Middle frontal gyrus (tissue), 1 donor: ENCODE measurements around the gene ZNF30.
"Not testable (repeated sequence)": the region's sequence is repeated elsewhere in the genome, so short reads cannot be mapped to it uniquely, and the experiment has no call there.

Experiments
- DNase-seq: peaks from one replicate; pipeline ENCODE4 v3.0.0-alpha.2; 2015; ENCODE audit warnings: low spot score; ENCODE audit errors: extremely low spot score

The ZNF30 gene

GRCh38 chr19:34960103-34960805 is 33.6 kb downstream of the ZNF30 start:
- DNase-seq = no peak

- no peak for DNase-seq
These were observed 34.4 kb downstream of the ZNF30 start for GRCh38 chr19:34960940-34961679.

- no peak for DNase-seq
These were observed 35.3 kb downstream of the ZNF30 start for GRCh38 chr19:34961775-34962686.

- DNase-seq = no peak
These were observed 36.2 kb downstream of the ZNF30 start for GRCh38 chr19:34962687-34963572.

GRCh38 chr19:34963573-34964406 is 37.1 kb downstream of the ZNF30 start, which contains the start of gene ZNF792:
Gene ZNF792, minus strand, starts transcription at chr19:34964229. Its CDS starts 567 bp downstream, at chr19:34963662.
- DNase-seq = no peak

GRCh38 chr19:34964598-34964997 is 37.9 kb downstream of the ZNF30 start:
- no peak for DNase-seq

GRCh38 chr19:34965505-34965904 is 38.8 kb downstream of the ZNF30 start:
- DNase-seq = not testable (repeated sequence)

- DNase-seq = no peak
These were observed 40.8 kb downstream of the ZNF30 start for GRCh38 chr19:34967551-34967950.

- no peak for DNase-seq
These were observed 43.0 kb downstream of the ZNF30 start for GRCh38 chr19:34969721-34970120.

- not testable (repeated sequence) for DNase-seq
These were observed 43.6 kb downstream of the ZNF30 start for GRCh38 chr19:34970185-34970780.

GRCh38 chr19:34972163-34972705 is 45.5 kb downstream of the ZNF30 start:
- DNase-seq = no peak

GRCh38 chr19:34974646-34975045 is 47.9 kb downstream of the ZNF30 start:
- no peak for DNase-seq

GRCh38 chr19:34975056-34975455 is 48.4 kb downstream of the ZNF30 start:
- DNase-seq = no peak

- DNase-seq = no peak
These were observed 49.9 kb downstream of the ZNF30 start for GRCh38 chr19:34976611-34977010.

GRCh38 chr19:34979819-34980640 is 53.3 kb downstream of the ZNF30 start:
- no peak for DNase-seq

- no peak for DNase-seq
These were observed 55.6 kb downstream of the ZNF30 start for GRCh38 chr19:34982275-34982674.

- no peak for DNase-seq
These were observed 57.1 kb downstream of the ZNF30 start for GRCh38 chr19:34983786-34984185.

- DNase-seq = no peak
These were observed 57.6 kb downstream of the ZNF30 start for GRCh38 chr19:34984287-34984686.
